CMK (cell line): ENCODE data around the gene IGFALS.

Source experiments
- DNase-seq: peaks from one replicate; pipeline ENCODE4 v3.0.0-alpha.2; 2010; ENCODE audit warnings: low read depth

IGFALS gene

DNA sequence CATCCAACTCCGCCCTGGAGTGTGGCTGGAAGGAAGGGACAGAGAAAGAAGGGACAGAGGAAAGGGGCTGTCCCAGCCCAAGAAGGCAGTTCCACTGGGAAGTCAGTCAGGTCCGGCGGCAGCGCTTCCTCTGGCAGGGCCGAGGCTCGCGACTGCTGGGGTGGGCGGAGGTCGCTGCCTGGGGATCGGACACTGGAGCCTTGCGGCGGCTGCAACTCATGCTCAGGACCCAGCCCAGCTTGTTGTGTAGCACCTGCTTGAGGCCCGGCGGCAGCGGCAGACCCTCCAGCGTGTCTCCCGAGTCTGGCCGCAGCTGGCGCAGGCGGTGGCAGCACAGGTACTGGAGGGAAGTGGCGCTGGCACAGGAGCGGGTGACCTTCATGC is 16.5 kb downstream of the IGFALS start:
- DNase-seq = no peak

DNA sequence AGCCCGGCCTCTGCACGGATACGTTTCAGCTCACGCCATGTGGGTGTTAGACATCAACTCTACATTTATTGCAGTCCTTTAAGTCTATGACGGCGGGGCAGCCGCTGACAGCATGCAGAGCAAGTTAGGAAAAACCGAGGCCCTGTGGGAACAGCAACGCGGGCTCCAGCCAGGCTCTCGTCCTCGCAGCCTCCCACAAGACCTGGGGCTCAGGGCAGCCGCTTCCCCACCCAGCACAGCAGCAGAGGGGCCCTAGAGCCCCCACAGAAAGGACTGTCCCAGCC is 16.9 kb downstream of the IGFALS start:
- no peak for DNase-seq

DNA sequence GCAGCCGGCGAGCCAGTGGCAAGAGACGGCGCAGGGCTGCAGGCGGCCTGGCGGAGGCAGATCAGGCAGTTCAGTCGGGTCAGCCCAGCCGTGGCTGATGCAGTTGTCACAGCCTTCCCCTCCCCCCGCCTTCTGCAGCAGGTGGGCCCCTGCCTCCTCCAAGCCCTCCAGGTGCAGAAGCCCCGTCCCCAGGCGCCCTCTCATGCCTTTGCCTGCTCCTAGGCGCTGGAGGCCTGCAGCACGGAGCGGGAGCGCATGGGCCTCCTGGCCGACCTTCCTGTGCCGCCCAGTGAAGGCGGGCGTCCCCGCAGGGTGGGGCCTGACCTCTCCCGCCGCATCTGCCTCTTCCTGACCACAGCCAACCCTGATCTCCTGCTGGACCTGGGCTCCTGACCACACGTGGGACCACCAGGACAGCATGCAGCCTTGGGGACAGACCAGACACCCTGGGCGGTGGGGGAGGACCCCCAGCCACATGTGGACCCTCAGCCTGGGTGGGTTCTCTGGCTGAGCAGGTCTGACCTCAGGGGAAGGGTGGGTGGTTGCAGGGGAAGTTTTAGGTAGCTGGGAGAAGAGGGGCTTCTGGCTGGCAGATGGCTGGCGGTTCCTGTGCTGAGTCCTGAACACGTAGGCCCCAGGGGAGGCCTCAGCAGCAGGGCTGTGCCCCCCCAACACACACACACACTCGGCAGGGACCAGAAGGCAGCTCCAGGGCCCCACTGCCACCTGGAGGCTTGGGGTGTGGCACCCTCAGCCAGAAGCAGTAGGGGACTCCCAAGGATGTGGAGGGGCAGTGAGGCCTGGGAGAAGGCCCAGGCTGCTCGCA is 17.4 kb downstream of the IGFALS start:
- no peak for DNase-seq

GRCh38 chr16:1775006-1775845 is 18.3 kb downstream of the IGFALS start:
- no peak for DNase-seq

DNA sequence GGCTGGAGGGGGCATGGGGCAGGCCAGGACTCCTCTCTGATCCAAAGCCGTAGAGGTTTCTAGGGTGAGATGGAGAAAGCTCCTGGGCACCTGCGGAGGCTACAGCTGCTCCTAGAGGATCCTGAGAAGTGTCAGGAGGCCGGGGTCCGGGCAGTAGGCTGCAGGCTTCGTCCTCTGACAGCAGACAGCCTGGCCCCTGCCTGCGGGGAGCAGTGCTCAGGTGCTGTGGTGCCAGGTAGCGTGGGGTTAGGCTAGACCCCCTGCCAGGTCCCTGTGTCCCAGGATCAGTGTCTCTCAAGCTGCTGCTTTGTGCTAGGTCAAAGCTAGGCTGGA is 19.1 kb downstream of the IGFALS start:
- DNase-seq = no peak

GRCh38 chr16:1773703-1774447 is 19.6 kb downstream of the IGFALS start:
- DNase-seq = no peak

DNA sequence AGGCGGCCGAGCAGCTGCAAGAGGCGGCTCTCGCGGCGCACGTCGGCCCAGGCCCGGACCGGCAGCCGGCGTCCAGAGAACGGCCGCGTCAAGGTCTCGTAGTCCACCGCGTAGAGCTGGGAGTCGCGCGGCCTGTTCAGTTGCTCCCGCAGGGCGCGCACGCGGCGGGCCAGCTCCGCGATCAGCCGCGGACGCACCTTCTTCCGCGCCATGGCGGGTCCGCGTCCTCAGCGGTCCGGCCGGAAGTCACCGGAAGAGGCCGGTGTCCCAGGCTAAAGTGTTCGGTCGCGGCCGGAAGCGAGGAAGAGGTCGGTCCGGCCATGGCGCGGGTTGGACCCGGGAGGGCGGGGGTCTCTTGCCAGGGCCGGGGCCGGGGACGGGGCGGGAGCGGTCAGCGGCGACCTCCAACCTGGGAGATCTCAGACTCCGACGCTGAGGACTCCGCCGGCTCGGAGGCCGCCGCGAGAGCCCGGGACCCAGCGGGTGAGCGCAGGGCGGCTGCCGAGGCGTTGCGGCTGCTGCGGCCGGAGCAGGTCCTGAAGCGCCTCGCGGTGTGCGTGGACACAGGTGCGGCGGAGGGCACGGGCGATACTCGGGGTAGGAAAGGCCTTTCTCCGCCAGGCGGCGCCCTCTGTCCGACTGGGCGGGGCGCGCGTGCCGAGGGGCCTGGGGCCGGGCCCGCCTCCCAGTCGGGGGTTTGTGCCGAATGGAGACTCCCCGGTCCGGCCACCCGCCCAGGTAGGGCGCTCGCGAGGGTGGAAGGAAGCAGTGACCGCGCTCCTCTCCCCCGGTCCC is 20.4 kb downstream of the IGFALS start, which contains the start of gene MRPS34:
TSS of gene MRPS34 (minus strand) at position 227 of the 795 bp plus-strand sequence. CDS start at position 212, 15 bp downstream.
- peak; percentile 74 for DNase-seq

DNA sequence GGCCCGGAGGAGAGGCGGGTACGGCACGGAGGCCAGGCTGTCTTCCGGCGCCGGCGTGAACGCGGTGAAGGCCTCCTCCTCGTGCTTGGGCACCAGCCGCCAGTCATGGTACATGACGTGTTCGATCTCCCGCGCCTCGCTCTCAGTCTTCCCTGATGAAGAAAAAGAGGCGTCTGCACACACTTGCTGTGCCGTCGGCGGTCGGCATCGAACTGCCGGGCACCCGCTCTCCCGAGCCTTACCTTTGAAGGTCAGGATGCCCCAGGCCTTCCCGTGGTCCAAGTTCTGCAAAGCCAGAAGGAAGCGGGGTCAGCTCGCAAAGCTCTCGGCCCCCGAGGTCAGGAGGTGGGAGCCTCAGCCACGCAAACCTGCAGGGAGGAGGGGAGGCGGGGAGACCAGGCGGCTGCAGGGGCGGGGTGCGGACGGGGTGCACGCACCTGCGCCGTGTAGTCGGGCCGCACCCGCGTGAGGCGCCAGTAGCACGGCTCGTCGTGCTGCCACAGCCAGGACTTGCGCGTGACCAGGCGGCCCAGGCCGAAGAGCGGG is 21.1 kb downstream of the IGFALS start, which contains the start of gene EME2:
TSS of gene EME2 (plus strand) at position 449 of the 546 bp plus-strand sequence. CDS start 418 bp downstream, outside the sequence.
- no peak for DNase-seq

- DNase-seq = no peak
Observed at GRCh38 chr16:1771864-1772361, 21.6 kb downstream of the IGFALS start.

GRCh38 chr16:1771188-1771863 is 22.2 kb downstream of the IGFALS start, which contains the start of gene NME3:
Gene NME3 (minus strand): TSS chr16:1771543. CDS start chr16:1771534, 9 bp downstream.
- DNase-seq = no peak

DNA sequence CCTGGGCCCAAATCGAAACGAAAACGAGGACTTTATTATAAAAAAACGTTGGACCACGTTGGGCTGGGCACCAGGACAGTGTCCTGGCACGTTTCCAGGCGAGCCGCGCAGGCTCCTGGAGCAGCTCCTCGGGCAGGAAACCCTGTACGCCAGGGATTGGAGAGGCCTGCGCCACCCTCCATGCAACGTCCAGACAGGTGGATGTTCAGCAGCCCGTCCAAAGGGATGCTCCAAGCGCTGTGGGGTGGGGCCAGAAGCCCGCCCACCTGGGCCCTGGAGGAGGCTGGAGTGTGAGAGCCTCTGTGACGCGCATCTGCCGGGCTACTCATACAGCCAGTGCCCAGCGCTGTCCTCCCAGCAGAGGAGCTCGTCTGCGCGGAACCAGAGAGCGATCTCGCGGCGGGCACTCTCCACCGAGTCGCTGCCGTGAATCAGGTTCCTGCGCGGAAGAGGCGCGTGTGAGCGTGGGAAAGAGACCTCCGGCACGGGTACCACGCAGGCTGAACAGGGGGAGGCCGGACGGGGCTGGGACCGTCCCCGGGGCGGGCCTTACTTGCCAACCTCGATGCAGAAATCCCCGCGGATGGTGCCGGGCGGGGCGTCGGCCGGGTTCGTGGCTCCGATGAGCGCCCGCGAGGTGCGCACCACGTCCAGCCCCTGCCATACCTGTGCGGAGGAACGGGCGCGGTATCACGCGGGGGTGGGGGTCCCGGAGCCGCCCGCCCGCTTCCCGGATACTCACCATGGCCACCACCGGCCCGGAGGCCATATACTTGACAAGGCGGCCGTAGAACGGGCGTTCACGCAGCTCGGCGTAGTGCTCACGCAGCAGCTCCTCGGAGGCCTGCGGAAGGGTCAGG is 22.9 kb downstream of the IGFALS start:
- DNase-seq = no peak

DNA sequence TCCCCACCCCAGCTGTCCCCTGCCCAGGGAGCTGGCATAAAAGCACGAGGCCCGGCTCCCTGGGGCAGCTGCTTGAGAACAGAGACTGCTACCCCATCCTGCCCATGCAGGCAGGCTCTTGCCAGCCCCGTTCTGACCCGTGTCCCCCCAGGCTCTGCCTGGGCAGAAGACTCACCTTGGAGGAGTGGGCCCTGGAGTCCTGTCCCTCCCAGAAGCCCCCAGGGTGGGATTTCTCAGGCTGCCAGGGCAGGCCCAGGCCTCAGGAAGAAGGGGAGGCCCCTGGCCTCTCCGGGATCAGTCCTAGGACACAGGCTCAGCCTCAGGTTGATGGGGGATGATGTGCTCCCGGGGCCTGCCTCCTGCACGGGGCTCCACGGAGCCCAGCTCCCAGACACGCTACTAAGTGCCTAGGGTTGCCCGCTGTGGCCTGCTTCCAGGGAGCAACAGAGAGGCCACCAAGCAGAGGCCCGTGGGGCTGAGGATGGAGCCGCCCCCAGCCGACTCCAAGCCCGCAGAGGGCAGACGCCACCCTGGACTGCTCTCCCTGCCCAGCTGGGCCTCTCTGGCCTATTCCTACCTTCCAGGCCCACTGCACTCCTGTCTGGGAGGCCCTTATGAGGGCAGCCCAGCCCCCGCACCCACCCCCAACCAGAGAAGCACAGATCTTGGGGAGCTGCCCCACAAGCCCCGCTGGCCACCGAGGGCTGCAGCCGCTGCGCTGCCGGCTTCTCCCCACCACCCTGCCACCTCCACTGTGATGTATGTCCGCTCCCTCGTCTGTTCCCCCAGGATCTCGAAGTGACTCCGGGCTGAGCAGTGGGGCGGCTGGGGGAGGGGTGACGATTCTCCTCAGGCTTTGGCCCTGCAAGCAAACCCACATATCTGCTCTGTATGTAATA is 23.9 kb downstream of the IGFALS start:
- no peak for DNase-seq

DNA sequence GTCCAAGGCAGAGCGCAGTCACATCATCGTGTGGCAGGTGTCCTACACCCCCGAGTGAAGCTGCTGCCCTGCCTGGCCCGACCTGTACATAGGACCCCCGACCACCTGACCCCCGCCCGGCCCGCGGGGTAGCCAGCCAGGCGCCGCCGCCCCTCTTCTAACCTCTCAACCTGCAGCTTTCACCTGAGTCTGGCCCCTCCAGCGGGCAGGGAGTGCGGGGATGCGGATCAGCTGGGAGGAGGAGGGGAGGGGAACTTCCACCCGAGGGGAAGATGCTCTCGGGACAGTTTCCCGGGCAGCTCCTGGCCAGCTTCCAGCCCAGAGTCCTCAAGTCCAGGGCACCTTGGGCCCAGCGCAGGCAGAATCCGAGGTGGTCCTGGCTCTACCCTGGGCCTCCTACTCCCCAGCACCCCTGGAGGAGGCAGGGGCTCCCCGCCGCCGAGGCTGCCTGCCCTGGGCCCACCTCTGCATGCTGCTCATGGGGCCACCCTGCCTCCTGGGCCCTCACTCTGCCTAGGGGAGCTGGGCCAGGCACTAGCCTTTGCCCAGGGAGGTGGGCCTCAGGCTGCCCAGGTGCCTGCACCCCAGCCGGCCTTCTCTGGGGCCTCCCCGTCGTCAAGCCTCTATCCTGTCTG is 24.6 kb downstream of the IGFALS start:
- DNase-seq = no peak

- DNase-seq = no peak
Observed at GRCh38 chr16:1768061-1768766, 25.3 kb downstream of the IGFALS start.

DNA sequence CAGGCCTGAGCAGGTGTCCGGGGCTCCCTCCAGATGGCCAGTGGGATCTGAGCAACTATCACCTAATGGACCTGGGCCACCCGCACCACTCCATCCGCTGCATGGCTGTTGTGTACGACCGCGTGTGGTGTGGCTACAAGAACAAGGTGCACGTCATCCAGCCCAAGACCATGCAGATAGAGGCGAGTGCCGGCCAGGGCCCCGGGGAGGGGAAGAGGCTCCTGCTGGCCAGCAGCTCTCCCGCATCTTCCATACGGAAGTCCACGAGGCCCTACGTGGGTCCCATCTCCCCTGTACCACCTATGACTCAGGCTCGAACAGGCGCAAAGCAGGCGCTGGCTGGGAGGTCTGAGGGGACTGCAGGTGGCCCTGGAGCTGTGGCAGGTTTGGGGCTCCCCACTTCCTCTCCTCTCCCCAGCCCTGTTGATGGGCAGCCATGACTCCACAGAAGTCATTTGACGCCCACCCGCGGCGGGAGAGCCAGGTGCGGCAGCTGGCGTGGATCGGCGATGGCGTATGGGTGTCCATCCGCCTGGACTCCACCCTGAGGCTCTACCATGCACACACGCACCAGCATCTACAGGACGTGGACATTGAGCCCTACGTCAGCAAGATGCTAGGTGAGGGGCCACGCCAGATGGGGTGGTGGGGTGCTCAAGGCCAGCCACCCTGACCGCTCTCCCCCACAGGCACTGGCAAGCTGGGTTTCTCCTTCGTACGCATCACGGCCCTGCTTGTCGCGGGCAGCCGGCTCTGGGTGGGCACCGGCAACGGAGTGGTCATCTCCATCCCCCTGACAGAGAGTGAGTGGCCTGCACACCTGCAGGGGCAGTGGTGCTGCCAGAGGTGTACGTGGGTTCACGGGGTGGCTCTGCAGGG is 26.1 kb downstream of the IGFALS start:
- DNase-seq = no peak

DNA sequence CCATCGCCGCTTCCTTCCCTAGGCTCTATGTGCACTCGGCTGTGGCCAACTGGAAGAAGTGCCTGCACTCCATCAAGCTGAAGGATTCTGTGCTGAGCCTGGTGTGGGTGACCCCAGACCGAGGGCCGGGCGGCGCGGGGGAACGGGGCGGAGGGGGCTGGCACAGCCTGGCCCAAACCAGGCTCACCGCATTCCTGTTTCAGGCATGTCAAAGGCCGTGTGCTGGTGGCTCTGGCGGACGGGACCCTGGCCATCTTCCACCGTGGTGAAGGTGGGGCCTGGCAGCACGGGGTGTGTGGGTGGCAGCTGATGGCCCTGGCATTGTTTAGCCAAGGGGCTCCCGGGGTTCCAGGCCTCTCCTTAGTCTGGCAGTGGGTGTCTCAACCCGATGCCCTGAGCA is 26.8 kb downstream of the IGFALS start:
- no peak for DNase-seq
